WTC11 (cell line): Measurements from ENCODE around the gene ZGPAT. TPM values are rescaled to one million over a fixed set of nuclear protein-coding genes. Genes with fewer than 3 reads are reported as not detected.

Experiments used
- ATAC-seq: fragments of 200-7000 bp; cut with Tn5 transposase; 2 replicates; pipeline ENCODE4 v1.10.0; 2021; ENCODE audit warnings: mild to moderate bottlenecking, moderate library complexity
- CTCF ChIA-PET: fragments of 300-600 bp; sonication (Branson Sonifier 250); formaldehyde crosslinking; loops from one replicate; lab custom pipeline; 2021; ENCODE audit warnings: antibody characterized with exemption; lab: Charles Lee
- POLR2A ChIA-PET: fragments of 350-600 bp; sonication (Branson Sonifier 250); formaldehyde crosslinking; loops from one replicate; lab custom pipeline; 2021; ENCODE audit warnings: antibody characterized with exemption; lab: Charles Lee
- DNase-seq: peaks from one replicate; pipeline ENCODE4 v3.0.0; 2021; ENCODE audit warnings: low spot score
- H3K27ac Mint-ChIP-seq: 2 replicates; pipeline ENCODE4 v1.8.0; 2021; ENCODE audit warnings: mixed read lengths
- H3K27me3 Mint-ChIP-seq: 2 replicates; pipeline ENCODE4 v1.8.0; 2021; ENCODE audit warnings: low read depth, mild to moderate bottlenecking, moderate library complexity, mixed read lengths
- H3K36me3 Mint-ChIP-seq: 2 replicates; pipeline ENCODE4 v1.8.0; 2021; ENCODE audit warnings: mixed read lengths
- H3K4me1 Mint-ChIP-seq: 2 replicates; pipeline ENCODE4 v1.8.0; 2022; ENCODE audit warnings: mixed read lengths
- H3K4me3 Mint-ChIP-seq: 2 replicates; pipeline ENCODE4 v1.8.0; 2021; ENCODE audit warnings: mild to moderate bottlenecking, moderate library complexity, mixed read lengths
- H3K9me3 Mint-ChIP-seq: 2 replicates; pipeline ENCODE4 v1.8.0; 2021; ENCODE audit warnings: mixed read lengths
- EMX1 ChIP-seq: fragments of 250-450 bp; sonication (Bioruptor Pico); IDR thresholded peaks from 2 replicates; pipeline ENCODE4 v1.8.0; 2021; ENCODE audit warnings: mild to moderate bottlenecking
- ERG ChIP-seq: fragments of 250-450 bp; sonication (Bioruptor Pico); IDR thresholded peaks from 2 replicates; pipeline ENCODE4 v1.8.0; 2021; ENCODE audit warnings: mild to moderate bottlenecking
- FOXK1 ChIP-seq: sonication (generic); formaldehyde crosslinking; IDR thresholded peaks from 2 replicates; pipeline ENCODE4 v1.8.0; 2022; ENCODE audit warnings: mild to moderate bottlenecking, moderate library complexity, missing genetic modification reagents
- NR2C2 ChIP-seq: sonication (generic); formaldehyde crosslinking; IDR thresholded peaks from 2 replicates; pipeline ENCODE4 v1.8.0; 2022; ENCODE audit warnings: mild to moderate bottlenecking, missing genetic modification reagents
- TCF7 ChIP-seq: sonication (generic); formaldehyde crosslinking; IDR thresholded peaks from 2 replicates; pipeline ENCODE4 v1.8.0; 2022; ENCODE audit warnings: mild to moderate bottlenecking, low read depth, missing genetic modification reagents, moderate library complexity
- ZBTB43 ChIP-seq: sonication (generic); formaldehyde crosslinking; IDR thresholded peaks from 2 replicates; pipeline ENCODE4 v1.8.1; 2023; ENCODE audit warnings: mild to moderate bottlenecking, missing genetic modification reagents
- ZNF232 ChIP-seq: sonication (generic); formaldehyde crosslinking; IDR thresholded peaks from 2 replicates; pipeline ENCODE4 v1.8.0; 2022; ENCODE audit warnings: mild to moderate bottlenecking, missing genetic modification reagents
- ZNF263 ChIP-seq: sonication (generic); formaldehyde crosslinking; IDR thresholded peaks from 2 replicates; pipeline ENCODE4 v1.8.1; 2022; ENCODE audit warnings: low read depth, mild to moderate bottlenecking, moderate library complexity, missing genetic modification reagents
- ZNF396 ChIP-seq: fragments of 250-450 bp; sonication (Bioruptor Pico); IDR thresholded peaks from 2 replicates; pipeline ENCODE4 v1.8.0; 2021; ENCODE audit warnings: mild to moderate bottlenecking, moderate library complexity, borderline replicate concordance
- ZNF423 ChIP-seq: fragments of 250-450 bp; sonication (Bioruptor Pico); IDR thresholded peaks from 2 replicates; pipeline ENCODE4 v2.1.2; 2022; ENCODE audit warnings: mild to moderate bottlenecking, moderate library complexity
- ZNF671 ChIP-seq: fragments of 250-450 bp; sonication (Bioruptor Pico); IDR thresholded peaks from 2 replicates; pipeline ENCODE4 v1.8.0; 2021; ENCODE audit warnings: mild to moderate bottlenecking
- total RNA-seq: library from RNA; stranded (reverse); gene quantifications from 3 replicates; pipeline ENCODE4 v1.2.3, GENCODE V29; 2021
- TF ChIP-seq, protein P1 (sequence below): sonication (generic); formaldehyde crosslinking; IDR thresholded peaks from 2 replicates; pipeline ENCODE4 v1.8.0; 2022; ENCODE audit warnings: missing genetic modification reagents
- TF ChIP-seq, protein P2 (sequence below): sonication (generic); formaldehyde crosslinking; conservative IDR thresholded peaks from 2 replicates; pipeline ENCODE4 v1.8.1; 2023; ENCODE audit warnings: mild to moderate bottlenecking, low read depth, missing genetic modification reagents, moderate library complexity

Gene ZGPAT
- total RNA-seq, 1 experiment from 2014 or later: 28.3 TPM

DNA sequence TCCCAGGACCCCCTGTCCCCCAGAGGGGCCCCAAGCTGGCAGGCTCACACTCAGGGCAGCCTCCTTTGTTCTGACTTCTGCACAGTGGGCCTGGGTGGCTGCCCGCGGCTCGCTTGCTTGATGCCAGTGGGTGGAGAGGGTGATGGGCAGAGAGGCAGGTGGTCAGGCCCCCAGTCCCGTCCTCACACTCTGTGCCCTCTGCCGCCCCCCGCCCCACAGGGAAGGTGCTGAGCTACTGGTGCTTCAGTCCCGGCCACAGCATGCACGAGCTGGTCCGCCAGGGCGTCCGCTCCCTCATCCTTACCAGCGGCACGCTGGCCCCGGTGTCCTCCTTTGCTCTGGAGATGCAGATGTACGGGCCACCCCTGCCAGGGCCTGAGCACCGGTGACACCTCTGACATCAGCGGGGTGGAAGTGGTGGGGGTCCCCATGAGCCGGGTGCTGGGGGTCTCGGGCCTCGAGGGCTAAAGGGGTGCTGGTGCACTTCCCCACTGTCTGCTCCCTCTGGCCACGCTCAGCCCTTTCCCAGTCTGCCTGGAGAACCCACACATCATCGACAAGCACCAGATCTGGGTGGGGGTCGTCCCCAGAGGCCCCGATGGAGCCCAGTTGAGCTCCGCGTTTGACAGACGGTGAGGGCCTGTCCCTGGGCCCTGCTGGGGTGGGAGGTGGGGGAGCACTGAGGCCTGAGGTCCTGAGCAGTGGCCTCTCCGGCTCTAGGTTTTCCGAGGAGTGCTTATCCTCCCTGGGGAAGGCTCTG lies 20.2 kb upstream of the ZGPAT start:
- Mint-ChIP-seq H3K4me1 (no peaks in the 10 kb centered on the region), H3K9me3 (no peaks in the 10 kb centered on the region), H3K36me3 (peaks cover 3% of the 10 kb centered on the region), H3K4me3 (no peak overlapping the region), H3K27me3 (no peaks in the 10 kb centered on the region), H3K27ac (no peak overlapping the region)
- ATAC-seq (no peak), DNase-seq (no peak)
- ChIA-PET CTCF (no interaction called here), POLR2A (interaction anchor here (1.4 kb wide), 1 partner anchor 8 kb away, joined by 3 read pairs; the partner anchor contains the start of gene TNFRSF6B)
- TF ChIP-seq EMX1 (CRISPR knock-in tag) (no peak), ZNF423 (CRISPR knock-in tag) (no peak), FOXK1 (CRISPR knock-in tag) (no peak), ZNF263 (no peak)
- TF ChIP-seq, protein P1, sequence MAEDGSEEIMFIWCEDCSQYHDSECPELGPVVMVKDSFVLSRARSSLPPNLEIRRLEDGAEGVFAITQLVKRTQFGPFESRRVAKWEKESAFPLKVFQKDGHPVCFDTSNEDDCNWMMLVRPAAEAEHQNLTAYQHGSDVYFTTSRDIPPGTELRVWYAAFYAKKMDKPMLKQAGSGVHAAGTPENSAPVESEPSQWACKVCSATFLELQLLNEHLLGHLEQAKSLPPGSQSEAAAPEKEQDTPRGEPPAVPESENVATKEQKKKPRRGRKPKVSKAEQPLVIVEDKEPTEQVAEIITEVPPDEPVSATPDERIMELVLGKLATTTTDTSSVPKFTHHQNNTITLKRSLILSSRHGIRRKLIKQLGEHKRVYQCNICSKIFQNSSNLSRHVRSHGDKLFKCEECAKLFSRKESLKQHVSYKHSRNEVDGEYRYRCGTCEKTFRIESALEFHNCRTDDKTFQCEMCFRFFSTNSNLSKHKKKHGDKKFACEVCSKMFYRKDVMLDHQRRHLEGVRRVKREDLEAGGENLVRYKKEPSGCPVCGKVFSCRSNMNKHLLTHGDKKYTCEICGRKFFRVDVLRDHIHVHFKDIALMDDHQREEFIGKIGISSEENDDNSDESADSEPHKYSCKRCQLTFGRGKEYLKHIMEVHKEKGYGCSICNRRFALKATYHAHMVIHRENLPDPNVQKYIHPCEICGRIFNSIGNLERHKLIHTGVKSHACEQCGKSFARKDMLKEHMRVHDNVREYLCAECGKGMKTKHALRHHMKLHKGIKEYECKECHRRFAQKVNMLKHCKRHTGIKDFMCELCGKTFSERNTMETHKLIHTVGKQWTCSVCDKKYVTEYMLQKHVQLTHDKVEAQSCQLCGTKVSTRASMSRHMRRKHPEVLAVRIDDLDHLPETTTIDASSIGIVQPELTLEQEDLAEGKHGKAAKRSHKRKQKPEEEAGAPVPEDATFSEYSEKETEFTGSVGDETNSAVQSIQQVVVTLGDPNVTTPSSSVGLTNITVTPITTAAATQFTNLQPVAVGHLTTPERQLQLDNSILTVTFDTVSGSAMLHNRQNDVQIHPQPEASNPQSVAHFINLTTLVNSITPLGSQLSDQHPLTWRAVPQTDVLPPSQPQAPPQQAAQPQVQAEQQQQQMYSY (CRISPR knock-in tag): no peak

- Mint-ChIP-seq H3K4me1 (no peaks in the 10 kb centered on the region), H3K27me3 (no peaks in the 10 kb centered on the region), H3K36me3 (peaks cover 8% of the 10 kb centered on the region), H3K27ac (no peak overlapping the region), H3K4me3 (no peak overlapping the region), H3K9me3 (no peaks in the 10 kb centered on the region)
- ATAC-seq: no peak
- DNase-seq: no peak
- CTCF ChIA-PET: no interaction called here
- TF ChIP-seq ZNF232 (no peak), ERG (CRISPR knock-in tag) (no peak), ZNF396 (CRISPR knock-in tag) (no peak), ZNF671 (no peak), NR2C2 (CRISPR knock-in tag) (no peak), ZBTB43 (no peak), ZNF423 (CRISPR knock-in tag) (no peak), TCF7 (no peak)
- TF ChIP-seq, protein P2, sequence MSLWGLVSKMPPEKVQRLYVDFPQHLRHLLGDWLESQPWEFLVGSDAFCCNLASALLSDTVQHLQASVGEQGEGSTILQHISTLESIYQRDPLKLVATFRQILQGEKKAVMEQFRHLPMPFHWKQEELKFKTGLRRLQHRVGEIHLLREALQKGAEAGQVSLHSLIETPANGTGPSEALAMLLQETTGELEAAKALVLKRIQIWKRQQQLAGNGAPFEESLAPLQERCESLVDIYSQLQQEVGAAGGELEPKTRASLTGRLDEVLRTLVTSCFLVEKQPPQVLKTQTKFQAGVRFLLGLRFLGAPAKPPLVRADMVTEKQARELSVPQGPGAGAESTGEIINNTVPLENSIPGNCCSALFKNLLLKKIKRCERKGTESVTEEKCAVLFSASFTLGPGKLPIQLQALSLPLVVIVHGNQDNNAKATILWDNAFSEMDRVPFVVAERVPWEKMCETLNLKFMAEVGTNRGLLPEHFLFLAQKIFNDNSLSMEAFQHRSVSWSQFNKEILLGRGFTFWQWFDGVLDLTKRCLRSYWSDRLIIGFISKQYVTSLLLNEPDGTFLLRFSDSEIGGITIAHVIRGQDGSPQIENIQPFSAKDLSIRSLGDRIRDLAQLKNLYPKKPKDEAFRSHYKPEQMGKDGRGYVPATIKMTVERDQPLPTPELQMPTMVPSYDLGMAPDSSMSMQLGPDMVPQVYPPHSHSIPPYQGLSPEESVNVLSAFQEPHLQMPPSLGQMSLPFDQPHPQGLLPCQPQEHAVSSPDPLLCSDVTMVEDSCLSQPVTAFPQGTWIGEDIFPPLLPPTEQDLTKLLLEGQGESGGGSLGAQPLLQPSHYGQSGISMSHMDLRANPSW (CRISPR knock-in tag): no peak
- TF ChIP-seq, all 79 proteins: peak for 0
- POLR2A ChIA-PET: interaction anchor here (0.5 kb wide), 1 partner anchor 826 kb away, joined by 4 read pairs; no protein-coding TSS in a partner anchor
Observed at GRCh38 chr20:63688228-63689045, 19.4 kb upstream of the ZGPAT start.
